ENCODE data around the gene SOX10. TPM values are rescaled to one million over a fixed set of nuclear protein-coding genes. Genes with fewer than 3 reads are reported as not detected.

The SOX10 gene
- total RNA-seq, 3 donors from 2014 or later = 0.46 to 21.2 (median 1.7) TPM

GRCh38 chr22:38026130-38027111 is 42.1 kb upstream of the SOX10 start:
- Histone ChIP-seq H3K4me3 (no peak overlapping the region), H3K9me3 (no peaks in the 10 kb centered on the region), H3K36me3 (ENCODE audit: low read depth) (no peaks in the 10 kb centered on the region), H3K4me1 (ENCODE audit: low read depth) (no peaks in the 10 kb centered on the region)
- no peak for DNase-seq
- intact Hi-C loops (cut with DNase I, micrococcal nuclease) = no loop called here
- TF ChIP-seq CTCF (IDR thresholded peaks at IDR 0.05) = no peak
- ATAC-seq = no peak

GRCh38 chr22:38025514-38025913 is 41.2 kb upstream of the SOX10 start:
- intact Hi-C loops (cut with DNase I, micrococcal nuclease) = no loop called here
- Histone ChIP-seq H3K4me3 (no peak overlapping the region), H3K36me3 (ENCODE audit: low read depth) (no peaks in the 10 kb centered on the region), H3K9me3 (no peaks in the 10 kb centered on the region), H3K4me1 (ENCODE audit: low read depth) (no peaks in the 10 kb centered on the region)
- no peak for TF ChIP-seq CTCF (IDR thresholded peaks at IDR 0.05)
- no peak for DNase-seq
- ATAC-seq = no peak

GRCh38 chr22:38023045-38023444 is 38.7 kb upstream of the SOX10 start:
- H3K4me3 ChIP-seq = no peak overlapping the region
- intact Hi-C loops (cut with DNase I, micrococcal nuclease) = no loop called here
- H3K9me3 ChIP-seq = no peaks in the 10 kb centered on the region
- no peaks in the 10 kb centered on the region for H3K4me1 ChIP-seq (ENCODE audit: low read depth)
- DNase-seq (no peak), ATAC-seq (no peak)
- no peak for TF ChIP-seq CTCF (IDR thresholded peaks at IDR 0.05)
- no peaks in the 10 kb centered on the region for H3K36me3 ChIP-seq (ENCODE audit: low read depth)

- Histone ChIP-seq H3K4me1 (ENCODE audit: low read depth) (peaks cover 5% of the 10 kb centered on the region), H3K36me3 (ENCODE audit: low read depth) (no peaks in the 10 kb centered on the region), H3K4me3 (no peak overlapping the region), H3K9me3 (no peaks in the 10 kb centered on the region)
- DNase-seq (no peak), ATAC-seq (no peak)
- no peak for TF ChIP-seq CTCF (IDR thresholded peaks at IDR 0.05)
- intact Hi-C loops (cut with DNase I, micrococcal nuclease) = no loop called here
These were observed 36.9 kb upstream of the SOX10 start for GRCh38 chr22:38021206-38021605.

GRCh38 chr22:38018938-38019827 is 34.8 kb upstream of the SOX10 start:
- H3K4me3 ChIP-seq = no peak overlapping the region
- no peak for TF ChIP-seq CTCF (IDR thresholded peaks at IDR 0.05)
- DNase-seq = no peak
- no peaks in the 10 kb centered on the region for H3K9me3 ChIP-seq
- ATAC-seq = no peak
- H3K4me1 ChIP-seq (ENCODE audit: low read depth) = peaks cover 7% of the 10 kb centered on the region
- intact Hi-C loops (cut with DNase I, micrococcal nuclease) = no loop called here
- H3K36me3 ChIP-seq (ENCODE audit: low read depth) = no peaks in the 10 kb centered on the region
